ENCODE results near the gene OGFOD1. TPM values are rescaled to one million over a fixed set of nuclear protein-coding genes. Genes with fewer than 3 reads are reported as not detected.

The OGFOD1 gene
- total and polyA plus RNA-seq, 2 of the 13 experiments (the other 11 are each of a cell fraction or from before 2014, with no cell fraction given) = 35.2 to 81.3 TPM

DNA sequence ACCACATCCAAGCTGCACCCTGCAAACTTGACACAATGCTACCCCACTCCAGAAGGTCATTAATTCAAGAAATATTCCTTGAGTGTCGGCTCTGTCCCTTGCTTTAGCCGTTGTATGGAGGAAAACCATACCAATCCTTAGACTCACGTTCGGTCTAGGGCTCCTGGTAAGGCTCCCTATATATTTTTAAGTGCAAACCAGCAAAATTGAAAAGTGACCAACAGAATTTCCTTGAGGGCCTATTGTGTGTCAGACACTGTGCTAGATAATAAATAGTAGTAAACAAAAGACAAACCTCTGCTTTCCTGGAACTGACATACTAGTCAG is 68.9 kb downstream of the OGFOD1 start (continued):
- TF ChIP-seq PHF8 (CRISPR knock-in tag; IDR thresholded peaks at IDR 0.05) (no peak), YEATS4 (CRISPR knock-in tag; IDR thresholded peaks at IDR 0.05; ENCODE audit: borderline replicate concordance) (no peak), CAMTA2 (CRISPR knock-in tag; IDR thresholded peaks at IDR 0.05; ENCODE audit: borderline replicate concordance) (no peak), ZNF569 (CRISPR knock-in tag; IDR thresholded peaks at IDR 0.05; ENCODE audit: borderline replicate concordance) (0 out of 2 replicates have a peak, but pooled peaks have one; percentile 11), ZNF510 (CRISPR knock-in tag; IDR thresholded peaks at IDR 0.05; ENCODE audit: low read depth) (no peak), ZNF441 (CRISPR knock-in tag; IDR thresholded peaks at IDR 0.05; ENCODE audit: borderline replicate concordance) (no peak), ZNF558 (CRISPR knock-in tag; IDR thresholded peaks at IDR 0.05; ENCODE audit: borderline replicate concordance) (no peak), ZNF350 (CRISPR knock-in tag; IDR thresholded peaks at IDR 0.05; ENCODE audit: borderline replicate concordance, low read depth) (no peak), MTF2 (CRISPR knock-in tag; IDR thresholded peaks at IDR 0.05; ENCODE audit: borderline replicate concordance) (peak; percentile 93; the same call in 1 of the 2 replicates), NCOA1 (CRISPR knock-in tag; IDR thresholded peaks at IDR 0.05) (peak; percentile 63; the same call in 1 of the 2 replicates), IKZF4 (CRISPR knock-in tag; IDR thresholded peaks at IDR 0.05; ENCODE audit: borderline replicate concordance, low read depth, not compliant biosample characterization) (no peak), BRCA1 (CRISPR knock-in tag; IDR thresholded peaks at IDR 0.05) (0 out of 2 replicates have a peak, but pooled peaks have one; percentile 9), ZNF501 (CRISPR knock-in tag; IDR thresholded peaks at IDR 0.05) (no peak), EEA1 (CRISPR knock-in tag; IDR thresholded peaks at IDR 0.05; ENCODE audit: borderline replicate concordance) (no peak), SP5 (CRISPR knock-in tag; IDR thresholded peaks at IDR 0.05; ENCODE audit: borderline replicate concordance, low read depth) (no peak), ZEB1 (IDR thresholded peaks at IDR 0.05; ENCODE audit: insufficient replicate concordance, low read depth) (no peak)
- TF ChIP-seq, protein P1, sequence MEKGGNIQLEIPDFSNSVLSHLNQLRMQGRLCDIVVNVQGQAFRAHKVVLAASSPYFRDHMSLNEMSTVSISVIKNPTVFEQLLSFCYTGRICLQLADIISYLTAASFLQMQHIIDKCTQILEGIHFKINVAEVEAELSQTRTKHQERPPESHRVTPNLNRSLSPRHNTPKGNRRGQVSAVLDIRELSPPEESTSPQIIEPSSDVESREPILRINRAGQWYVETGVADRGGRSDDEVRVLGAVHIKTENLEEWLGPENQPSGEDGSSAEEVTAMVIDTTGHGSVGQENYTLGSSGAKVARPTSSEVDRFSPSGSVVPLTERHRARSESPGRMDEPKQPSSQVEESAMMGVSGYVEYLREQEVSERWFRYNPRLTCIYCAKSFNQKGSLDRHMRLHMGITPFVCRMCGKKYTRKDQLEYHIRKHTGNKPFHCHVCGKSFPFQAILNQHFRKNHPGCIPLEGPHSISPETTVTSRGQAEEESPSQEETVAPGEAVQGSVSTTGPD (CRISPR knock-in tag; IDR thresholded peaks at IDR 0.05) = no peak
- TF ChIP-seq, protein P2, sequence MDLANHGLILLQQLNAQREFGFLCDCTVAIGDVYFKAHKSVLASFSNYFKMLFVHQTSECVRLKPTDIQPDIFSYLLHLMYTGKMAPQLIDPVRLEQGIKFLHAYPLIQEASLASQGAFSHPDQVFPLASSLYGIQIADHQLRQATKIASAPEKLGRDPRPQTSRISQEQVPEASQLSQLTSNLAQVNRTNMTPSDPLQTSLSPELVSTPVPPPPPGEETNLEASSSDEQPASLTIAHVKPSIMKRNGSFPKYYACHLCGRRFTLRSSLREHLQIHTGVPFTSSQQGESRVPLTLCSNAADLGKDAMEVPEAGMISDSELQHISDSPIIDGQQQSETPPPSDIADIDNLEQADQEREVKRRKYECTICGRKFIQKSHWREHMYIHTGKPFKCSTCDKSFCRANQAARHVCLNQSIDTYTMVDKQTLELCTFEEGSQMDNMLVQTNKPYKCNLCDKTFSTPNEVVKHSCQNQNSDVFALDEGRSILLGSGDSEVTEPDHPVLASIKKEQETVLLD (CRISPR knock-in tag; IDR thresholded peaks at IDR 0.05; ENCODE audit: low read depth) = no peak
- TF ChIP-seq, protein P3, sequence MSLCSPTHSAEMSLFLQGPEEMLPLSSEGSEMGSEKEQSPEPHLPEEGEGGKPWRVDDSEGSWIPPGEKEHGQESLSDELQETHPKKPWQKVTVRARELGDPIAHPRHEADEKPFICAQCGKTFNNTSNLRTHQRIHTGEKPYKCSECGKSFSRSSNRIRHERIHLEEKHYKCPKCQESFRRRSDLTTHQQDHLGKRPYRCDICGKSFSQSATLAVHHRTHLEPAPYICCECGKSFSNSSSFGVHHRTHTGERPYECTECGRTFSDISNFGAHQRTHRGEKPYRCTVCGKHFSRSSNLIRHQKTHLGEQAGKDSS (CRISPR knock-in tag; IDR thresholded peaks at IDR 0.05; ENCODE audit: borderline replicate concordance, low read depth) = 0 out of 2 replicates have a peak, but pooled peaks have one; percentile 17
- TF ChIP-seq, protein P4, sequence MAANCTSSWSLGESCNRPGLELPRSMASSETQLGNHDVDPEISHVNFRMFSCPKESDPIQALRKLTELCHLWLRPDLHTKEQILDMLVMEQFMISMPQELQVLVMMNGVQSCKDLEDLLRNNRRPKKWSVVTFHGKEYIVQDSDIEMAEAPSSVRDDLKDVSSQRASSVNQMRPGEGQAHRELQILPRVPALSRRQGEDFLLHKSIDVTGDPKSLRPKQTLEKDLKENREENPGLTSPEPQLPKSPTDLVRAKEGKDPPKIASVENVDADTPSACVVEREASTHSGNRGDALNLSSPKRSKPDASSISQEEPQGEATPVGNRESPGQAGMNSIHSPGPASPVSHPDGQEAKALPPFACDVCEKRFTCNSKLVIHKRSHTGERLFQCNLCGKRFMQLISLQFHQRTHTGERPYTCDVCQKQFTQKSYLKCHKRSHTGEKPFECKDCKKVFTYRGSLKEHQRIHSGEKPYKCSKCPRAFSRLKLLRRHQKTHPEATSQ (CRISPR knock-in tag; IDR thresholded peaks at IDR 0.05; ENCODE audit: borderline replicate concordance) = no peak

Data from HepG2 (cell line).